DOHH2 (cell line): ENCODE measurements around the gene DOCK10.

Experiments
- EZH2phosphoT487 ChIP-seq: fragments of 200-600 bp; sonication (generic); IDR thresholded peaks from 2 replicates; pipeline ENCODE4 v1.6.1; 2017; ENCODE audit warnings: borderline replicate concordance, mild to moderate bottlenecking, antibody characterized with exemption, low read length, moderate library complexity, mixed read lengths
- TF ChIP-seq, protein P1 (sequence below): fragments of 200-600 bp; sonication (generic); IDR thresholded peaks from one replicate; pipeline ENCODE4 v1.5.1; 2014; ENCODE audit warnings: antibody characterized with exemption, mild to moderate bottlenecking, low read depth, low read length; ENCODE audit not compliant: poor library complexity, severe bottlenecking

DNA sequence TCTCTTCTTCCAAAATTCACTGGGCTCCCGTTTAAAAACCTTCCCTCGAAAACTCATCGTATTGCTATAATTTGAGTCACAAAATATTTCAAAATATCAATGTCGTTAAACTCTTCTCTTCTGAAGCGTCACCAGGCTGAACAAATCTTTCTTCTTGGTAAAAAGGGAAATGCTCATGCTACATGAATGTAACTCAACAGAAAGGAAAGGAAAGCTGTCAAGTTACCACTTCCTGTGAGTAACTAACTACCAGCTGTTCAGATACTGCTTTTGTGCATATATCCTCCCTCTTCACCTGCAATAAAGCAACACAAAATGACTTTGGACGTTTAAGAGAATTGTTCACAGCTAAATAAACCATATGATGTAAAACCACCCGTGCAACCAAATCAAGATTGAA lies 95.4 kb downstream of the DOCK10 start:
- TF ChIP-seq, protein P1, sequence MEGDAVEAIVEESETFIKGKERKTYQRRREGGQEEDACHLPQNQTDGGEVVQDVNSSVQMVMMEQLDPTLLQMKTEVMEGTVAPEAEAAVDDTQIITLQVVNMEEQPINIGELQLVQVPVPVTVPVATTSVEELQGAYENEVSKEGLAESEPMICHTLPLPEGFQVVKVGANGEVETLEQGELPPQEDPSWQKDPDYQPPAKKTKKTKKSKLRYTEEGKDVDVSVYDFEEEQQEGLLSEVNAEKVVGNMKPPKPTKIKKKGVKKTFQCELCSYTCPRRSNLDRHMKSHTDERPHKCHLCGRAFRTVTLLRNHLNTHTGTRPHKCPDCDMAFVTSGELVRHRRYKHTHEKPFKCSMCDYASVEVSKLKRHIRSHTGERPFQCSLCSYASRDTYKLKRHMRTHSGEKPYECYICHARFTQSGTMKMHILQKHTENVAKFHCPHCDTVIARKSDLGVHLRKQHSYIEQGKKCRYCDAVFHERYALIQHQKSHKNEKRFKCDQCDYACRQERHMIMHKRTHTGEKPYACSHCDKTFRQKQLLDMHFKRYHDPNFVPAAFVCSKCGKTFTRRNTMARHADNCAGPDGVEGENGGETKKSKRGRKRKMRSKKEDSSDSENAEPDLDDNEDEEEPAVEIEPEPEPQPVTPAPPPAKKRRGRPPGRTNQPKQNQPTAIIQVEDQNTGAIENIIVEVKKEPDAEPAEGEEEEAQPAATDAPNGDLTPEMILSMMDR, result no peak
- TF ChIP-seq EZH2phosphoT487, result no peak
